GM20000 (cell line): ENCODE results near the gene RFFL.
"Not testable (repeated sequence)": the region's sequence is repeated elsewhere in the genome, so short reads cannot be mapped to it uniquely, and the experiment has no call there.

Experiments used
- DNase-seq: peaks from one replicate; pipeline ENCODE4 v3.0.0; 2012; ENCODE audit warnings: low spot score
- TF ChIP-seq, protein P1 (sequence below): IDR thresholded peaks from 2 replicates; pipeline ENCODE4 v1.5.1; 2012; ENCODE audit warnings: mild to moderate bottlenecking, control low read depth; ENCODE audit errors: extremely low read depth, missing control alignments

The RFFL gene

DNA sequence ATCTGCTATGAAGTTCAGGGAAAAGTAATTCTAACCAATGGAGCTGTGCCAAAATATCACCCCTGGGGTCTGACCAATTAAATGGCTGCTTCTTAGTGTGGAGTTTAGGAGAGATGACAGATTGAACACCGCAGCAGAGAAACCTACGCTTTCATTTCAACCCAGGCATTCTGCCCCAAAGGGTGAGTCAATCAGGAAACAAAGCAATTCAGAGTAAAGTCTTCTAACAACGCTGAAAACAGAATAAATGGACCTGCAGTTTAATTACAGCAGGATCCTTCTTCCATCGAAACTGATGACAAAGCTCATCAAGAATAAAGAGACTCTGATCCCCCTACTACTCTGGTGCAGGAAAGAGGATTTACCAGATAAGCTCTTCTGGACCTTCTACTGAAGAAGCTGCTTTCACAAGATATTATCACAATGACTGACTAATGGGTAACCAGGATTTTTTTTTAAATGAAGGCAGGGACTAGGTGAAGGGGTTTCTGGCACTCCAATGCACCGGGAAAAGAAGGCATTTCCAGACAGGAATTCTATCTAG, 16.7 kb downstream of the RFFL start:
- peak; percentile 72 for DNase-seq
- TF ChIP-seq, protein P1, sequence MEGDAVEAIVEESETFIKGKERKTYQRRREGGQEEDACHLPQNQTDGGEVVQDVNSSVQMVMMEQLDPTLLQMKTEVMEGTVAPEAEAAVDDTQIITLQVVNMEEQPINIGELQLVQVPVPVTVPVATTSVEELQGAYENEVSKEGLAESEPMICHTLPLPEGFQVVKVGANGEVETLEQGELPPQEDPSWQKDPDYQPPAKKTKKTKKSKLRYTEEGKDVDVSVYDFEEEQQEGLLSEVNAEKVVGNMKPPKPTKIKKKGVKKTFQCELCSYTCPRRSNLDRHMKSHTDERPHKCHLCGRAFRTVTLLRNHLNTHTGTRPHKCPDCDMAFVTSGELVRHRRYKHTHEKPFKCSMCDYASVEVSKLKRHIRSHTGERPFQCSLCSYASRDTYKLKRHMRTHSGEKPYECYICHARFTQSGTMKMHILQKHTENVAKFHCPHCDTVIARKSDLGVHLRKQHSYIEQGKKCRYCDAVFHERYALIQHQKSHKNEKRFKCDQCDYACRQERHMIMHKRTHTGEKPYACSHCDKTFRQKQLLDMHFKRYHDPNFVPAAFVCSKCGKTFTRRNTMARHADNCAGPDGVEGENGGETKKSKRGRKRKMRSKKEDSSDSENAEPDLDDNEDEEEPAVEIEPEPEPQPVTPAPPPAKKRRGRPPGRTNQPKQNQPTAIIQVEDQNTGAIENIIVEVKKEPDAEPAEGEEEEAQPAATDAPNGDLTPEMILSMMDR: no peak

DNA sequence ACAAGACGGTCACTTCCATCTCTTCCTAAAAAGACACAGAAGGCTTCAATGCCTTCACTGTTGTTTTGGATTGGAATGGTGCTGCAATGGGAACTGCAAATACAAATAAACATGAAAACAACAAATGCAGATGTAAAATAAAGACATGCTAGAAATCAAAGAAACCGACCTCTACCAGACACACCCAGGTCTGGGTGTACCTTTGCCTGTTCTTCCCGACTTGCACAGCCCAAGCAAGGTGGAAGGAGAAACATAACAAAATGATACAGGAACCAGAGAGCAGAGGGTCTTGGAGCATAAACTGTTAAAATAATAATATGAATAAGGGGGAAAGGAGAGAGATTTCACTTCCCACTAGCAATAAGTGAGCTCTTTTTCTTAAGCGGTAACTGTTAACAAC, 17.3 kb downstream of the RFFL start:
- TF ChIP-seq, protein P1: no peak
- DNase-seq: no peak

DNA sequence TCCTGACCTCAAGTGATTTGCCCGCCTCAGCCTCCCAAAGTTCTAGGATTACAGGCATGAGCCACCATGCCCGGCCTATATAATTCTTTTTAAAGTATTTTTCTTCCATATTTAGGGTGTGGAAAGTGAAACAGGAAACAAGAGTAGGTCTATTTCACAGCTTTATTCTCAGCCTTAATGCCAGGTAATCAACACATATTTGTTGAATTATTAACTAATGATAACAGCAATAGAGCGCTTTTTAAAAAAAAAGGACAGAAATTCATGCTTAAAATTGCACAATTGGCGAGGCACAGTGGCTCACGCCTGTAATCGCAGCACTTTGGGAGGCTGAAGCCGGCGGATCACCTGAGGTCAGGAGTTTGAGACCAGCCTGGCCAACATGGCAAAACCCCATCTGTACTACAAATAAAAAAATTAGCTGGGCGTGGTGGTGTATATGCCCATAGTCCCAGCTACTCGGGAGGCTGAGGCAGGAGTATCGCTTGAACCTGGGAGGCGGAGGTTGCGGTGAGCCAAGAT, 18.0 kb downstream of the RFFL start:
- not testable (repeated sequence) for DNase-seq

DNA sequence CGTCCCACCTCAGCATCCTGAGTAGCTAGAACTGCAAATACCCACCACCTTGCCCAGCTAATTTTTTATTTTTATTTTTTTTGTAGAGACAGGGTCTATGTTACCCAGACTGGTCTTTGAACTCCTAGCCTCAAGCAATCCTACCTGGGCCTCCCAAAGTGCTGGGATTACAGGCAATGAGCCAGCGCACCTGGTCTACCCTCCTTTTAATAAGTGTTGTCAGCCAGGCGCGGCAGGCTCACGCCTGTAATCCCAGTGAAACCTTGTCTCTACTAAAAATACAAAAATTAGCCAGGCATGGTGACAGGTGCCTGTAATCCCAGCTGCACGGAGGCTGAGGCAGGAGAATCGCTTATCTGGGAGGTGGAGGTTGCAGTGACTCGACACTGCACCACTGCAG, 19.3 kb downstream of the RFFL start:
- TF ChIP-seq, protein P1: no peak
- no peak for DNase-seq

DNA sequence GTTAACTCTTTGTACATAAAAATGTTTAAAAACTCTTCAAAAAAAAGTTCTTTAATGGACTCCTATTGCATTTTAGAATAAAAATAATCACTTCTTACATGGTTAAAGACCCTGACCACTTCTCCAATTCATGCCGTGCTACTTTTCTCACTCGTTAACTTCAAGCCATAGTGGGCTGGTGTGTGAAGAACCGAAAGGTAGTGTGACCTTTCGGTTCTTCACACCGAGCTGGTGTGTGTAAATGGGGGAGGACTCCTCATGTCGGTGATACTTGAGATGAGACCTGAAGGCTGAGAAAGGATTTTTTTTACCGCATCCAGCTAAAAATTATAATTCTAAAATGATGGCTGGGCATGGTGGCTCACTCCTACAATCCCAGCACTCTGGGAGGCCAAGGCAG, 22.1 kb downstream of the RFFL start:
- DNase-seq: no peak
- TF ChIP-seq, protein P1: no peak

DNA sequence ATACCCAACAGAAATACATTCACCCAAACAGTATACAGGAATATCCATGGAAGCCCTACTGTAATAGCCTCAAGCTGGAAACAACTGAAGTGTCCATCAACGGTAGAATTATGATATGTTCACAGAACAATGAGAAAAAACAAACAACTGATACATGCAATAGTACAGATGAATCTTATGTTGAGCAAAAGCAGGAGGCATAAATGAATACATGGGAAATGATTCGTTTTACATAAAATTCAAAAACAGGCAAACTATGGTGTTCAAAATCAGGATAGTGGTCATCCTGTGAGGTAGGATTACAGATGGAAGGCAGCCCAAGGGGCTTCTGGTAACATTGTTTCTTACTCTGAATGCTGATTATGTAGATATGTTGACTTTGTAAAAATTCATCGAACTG, 25.1 kb downstream of the RFFL start:
- TF ChIP-seq, protein P1: no peak

DNA sequence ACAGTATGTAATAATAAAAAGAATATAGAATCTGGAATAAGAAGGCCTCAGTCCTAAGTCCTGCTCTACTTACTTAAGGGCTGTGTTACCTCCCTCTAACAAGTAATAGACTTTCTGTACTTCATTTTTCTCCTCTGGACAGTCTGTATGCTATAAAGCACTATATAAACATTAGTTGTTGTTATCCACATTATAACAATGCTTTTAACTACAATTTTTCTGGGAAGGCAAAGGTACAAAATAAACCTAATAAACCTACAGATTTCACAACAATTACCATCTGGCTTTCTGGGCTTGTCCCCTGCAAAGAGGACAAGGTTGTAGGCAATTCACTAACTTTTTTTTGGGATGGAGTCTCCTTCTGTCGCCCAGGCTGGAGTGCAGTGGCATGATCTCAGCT, 32.7 kb downstream of the RFFL start:
- DNase-seq: no peak
- TF ChIP-seq, protein P1: no peak

More for the DNA sequence above, 25.1 kb downstream of the RFFL start:
- DNase-seq: no peak
